GM18861 (cell line): ENCODE measurements around the gene PCYOX1L.

Experiments
- ATAC-seq: cut with Tn5 transposase; IDR thresholded peaks from one replicate; pipeline ENCODE4 v1.9.1; 2021; ENCODE audit not compliant: unreplicated experiment

Gene PCYOX1L

GRCh38 chr5:149406203-149406978 is 48.5 kb downstream of the PCYOX1L start:
- ATAC-seq, result no peak

GRCh38 chr5:149406979-149407306 is 49.1 kb downstream of the PCYOX1L start:
- no peak for ATAC-seq

GRCh38 chr5:149407323-149408251 is 49.7 kb downstream of the PCYOX1L start:
- ATAC-seq, result no peak

- no peak for ATAC-seq
These were observed 50.6 kb downstream of the PCYOX1L start for GRCh38 chr5:149408252-149409099.

- ATAC-seq, result no peak
These were observed 51.6 kb downstream of the PCYOX1L start for GRCh38 chr5:149409268-149409948.

GRCh38 chr5:149410071-149410470 is 52.2 kb downstream of the PCYOX1L start:
- no peak for ATAC-seq

- ATAC-seq, result no peak
These were observed 53.0 kb downstream of the PCYOX1L start for GRCh38 chr5:149410721-149411432.

GRCh38 chr5:149411738-149412519 is 54.1 kb downstream of the PCYOX1L start:
- no peak for ATAC-seq

GRCh38 chr5:149412783-149413476 is 55.1 kb downstream of the PCYOX1L start:
- no peak for ATAC-seq

- no peak for ATAC-seq
These were observed 55.8 kb downstream of the PCYOX1L start for GRCh38 chr5:149413477-149414210.

- no peak for ATAC-seq
These were observed 56.7 kb downstream of the PCYOX1L start for GRCh38 chr5:149414405-149415065.

- ATAC-seq, result no peak
These were observed 57.5 kb downstream of the PCYOX1L start for GRCh38 chr5:149415066-149415967.

- ATAC-seq, result no peak
These were observed 59.3 kb downstream of the PCYOX1L start for GRCh38 chr5:149416987-149417710.

- no peak for ATAC-seq
These were observed 60.0 kb downstream of the PCYOX1L start for GRCh38 chr5:149417711-149418368.

- ATAC-seq, result no peak
These were observed 61.2 kb downstream of the PCYOX1L start for GRCh38 chr5:149418910-149419531.
